EH (cell line): ENCODE data around the gene SNTG2.
"Not testable (repeated sequence)": the region's sequence is repeated elsewhere in the genome, so short reads cannot be mapped to it uniquely, and the experiment has no call there.

Source experiments
- DNase-seq: peaks from one replicate; pipeline ENCODE4 v3.0.0-alpha.2; 2015; ENCODE audit warnings: low read depth

The SNTG2 gene

GRCh38 chr2:1053786-1054185 lies 103.1 kb downstream of the SNTG2 start:
- DNase-seq, result no peak

GRCh38 chr2:1054399-1054798 lies 103.8 kb downstream of the SNTG2 start:
- DNase-seq, result no peak

GRCh38 chr2:1055014-1055595 lies 104.5 kb downstream of the SNTG2 start:
- DNase-seq, result peak; percentile 92

DNA sequence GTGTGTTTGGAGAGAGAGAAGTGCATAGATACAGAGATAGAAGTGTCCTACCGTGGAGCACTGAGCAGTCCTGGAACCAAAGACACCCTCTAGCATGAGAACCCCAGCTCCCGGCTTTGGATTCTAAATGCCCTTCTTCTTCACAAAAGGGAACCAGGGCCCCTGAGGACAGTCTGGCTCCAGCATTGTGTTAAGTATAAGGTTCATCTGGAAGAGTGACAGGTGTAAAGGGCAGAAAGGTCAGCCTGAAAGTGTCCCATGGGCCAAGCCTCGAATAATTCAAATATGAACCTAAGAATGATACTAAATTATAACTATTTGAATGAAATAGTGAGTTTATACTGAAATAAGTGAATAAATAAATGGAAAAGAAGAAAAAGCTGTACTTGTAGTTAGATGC lies 109.7 kb downstream of the SNTG2 start:
- DNase-seq, result no peak

- no peak for DNase-seq
Observed at GRCh38 chr2:1060987-1061386, 110.3 kb downstream of the SNTG2 start.

GRCh38 chr2:1068241-1068640 lies 117.6 kb downstream of the SNTG2 start:
- no peak for DNase-seq

DNA sequence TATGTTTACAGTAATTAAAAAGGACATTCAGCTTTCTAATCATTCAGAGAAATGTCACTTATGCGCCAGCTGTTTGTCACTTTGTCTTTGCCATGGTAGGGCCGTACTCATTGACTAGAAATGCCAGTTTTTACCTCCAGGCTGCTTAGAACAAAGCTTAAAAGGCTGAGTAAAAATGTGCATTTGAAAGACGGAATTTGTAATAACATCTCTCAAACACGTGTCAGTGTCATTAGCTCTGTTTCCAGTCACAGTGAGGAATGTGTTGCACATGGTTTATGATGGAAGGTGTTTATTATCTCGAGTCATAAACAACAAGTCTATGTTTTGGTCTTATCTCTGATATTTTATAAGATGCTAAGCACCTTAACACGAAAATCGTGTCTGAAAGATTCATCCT lies 118.2 kb downstream of the SNTG2 start:
- no peak for DNase-seq

DNA sequence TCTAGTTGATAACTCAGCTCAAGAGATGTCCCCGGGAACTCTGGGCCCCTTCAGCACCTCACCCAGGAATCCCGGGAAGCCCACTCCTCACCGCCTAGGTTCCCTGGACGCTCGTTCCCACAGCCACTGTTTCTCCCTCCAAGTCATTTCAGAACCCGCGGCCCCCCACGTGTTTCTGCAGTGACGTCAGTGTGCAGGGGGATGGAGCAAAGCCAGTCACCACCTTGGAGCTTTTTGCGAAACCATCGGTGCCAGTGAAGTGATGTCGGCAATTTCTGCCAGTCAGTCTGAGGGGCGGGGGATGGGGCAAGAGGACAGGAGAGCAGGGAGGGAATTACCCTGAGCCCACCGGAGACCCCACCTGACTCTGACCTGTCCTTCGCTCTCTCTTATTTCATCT lies 119.2 kb downstream of the SNTG2 start:
- no peak for DNase-seq

- no peak for DNase-seq
Observed at GRCh38 chr2:1070601-1071000, 120.0 kb downstream of the SNTG2 start.

GRCh38 chr2:1071650-1072049 lies 121.0 kb downstream of the SNTG2 start:
- DNase-seq, result no peak

DNA sequence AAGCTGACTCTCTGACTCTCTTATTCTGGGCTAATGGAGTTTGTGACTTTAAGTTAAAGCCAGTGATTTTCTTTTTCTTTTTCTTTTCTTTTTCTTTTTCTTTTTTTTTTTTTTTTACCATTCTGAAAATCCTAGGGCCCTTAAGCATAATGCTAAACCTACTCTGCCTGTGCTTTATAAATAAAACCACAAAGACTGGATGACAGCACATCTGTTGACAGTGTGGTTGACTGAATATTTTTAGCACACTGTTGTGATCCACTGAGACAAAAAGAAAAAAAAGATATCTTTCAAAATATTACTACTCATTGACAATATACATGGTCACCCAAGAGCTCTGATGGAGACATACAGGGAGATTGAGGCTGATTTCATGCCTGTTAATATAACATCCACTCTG lies 121.6 kb downstream of the SNTG2 start:
- no peak for DNase-seq

GRCh38 chr2:1077911-1078310 lies 127.3 kb downstream of the SNTG2 start:
- no peak for DNase-seq

GRCh38 chr2:1078326-1078725 lies 127.7 kb downstream of the SNTG2 start:
- no peak for DNase-seq

DNA sequence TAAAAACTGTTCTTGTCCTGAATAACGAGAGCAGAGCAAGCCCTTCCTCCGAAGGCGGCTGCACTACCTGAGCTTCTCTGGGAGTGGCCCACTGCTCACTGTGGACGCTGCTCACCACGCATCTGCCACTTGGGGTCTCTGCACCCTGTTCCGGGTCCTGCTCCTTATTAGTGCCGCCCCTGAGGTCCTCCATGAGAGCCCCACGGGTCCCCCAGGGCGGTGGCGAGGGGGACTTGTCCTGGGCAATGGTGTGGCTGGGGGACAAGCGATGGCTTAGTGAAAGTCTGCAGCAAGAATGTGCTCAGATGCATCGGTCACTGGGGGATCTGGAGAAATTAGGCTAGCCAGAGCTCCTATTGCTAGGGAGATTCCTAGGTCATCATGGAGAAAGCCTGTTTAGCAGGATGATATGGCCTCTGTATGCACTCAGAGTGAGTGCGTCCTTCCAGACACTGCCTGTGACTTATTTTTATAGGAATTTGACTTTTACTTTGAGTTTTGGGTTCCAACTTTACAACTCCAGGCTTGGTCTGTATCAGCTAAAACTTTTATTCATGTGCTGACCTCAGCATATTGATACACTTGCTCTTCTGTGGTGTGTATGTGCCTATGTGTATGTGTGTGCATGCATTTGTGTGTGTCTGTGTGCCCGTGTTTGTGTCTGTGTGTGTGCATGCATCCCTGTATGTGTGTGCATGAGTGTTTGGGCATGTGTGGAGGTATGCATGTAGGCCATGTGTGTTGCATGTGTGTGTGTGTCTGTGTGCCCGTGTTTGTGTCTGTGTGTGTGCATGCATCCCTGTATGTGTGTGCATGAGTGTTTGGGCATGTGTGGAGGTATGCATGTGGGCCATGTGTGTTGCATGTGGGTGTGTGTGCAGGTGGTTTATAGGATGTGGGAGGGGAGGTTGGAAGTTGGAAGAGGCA lies 129.5 kb downstream of the SNTG2 start:
- DNase-seq, result no peak

DNA sequence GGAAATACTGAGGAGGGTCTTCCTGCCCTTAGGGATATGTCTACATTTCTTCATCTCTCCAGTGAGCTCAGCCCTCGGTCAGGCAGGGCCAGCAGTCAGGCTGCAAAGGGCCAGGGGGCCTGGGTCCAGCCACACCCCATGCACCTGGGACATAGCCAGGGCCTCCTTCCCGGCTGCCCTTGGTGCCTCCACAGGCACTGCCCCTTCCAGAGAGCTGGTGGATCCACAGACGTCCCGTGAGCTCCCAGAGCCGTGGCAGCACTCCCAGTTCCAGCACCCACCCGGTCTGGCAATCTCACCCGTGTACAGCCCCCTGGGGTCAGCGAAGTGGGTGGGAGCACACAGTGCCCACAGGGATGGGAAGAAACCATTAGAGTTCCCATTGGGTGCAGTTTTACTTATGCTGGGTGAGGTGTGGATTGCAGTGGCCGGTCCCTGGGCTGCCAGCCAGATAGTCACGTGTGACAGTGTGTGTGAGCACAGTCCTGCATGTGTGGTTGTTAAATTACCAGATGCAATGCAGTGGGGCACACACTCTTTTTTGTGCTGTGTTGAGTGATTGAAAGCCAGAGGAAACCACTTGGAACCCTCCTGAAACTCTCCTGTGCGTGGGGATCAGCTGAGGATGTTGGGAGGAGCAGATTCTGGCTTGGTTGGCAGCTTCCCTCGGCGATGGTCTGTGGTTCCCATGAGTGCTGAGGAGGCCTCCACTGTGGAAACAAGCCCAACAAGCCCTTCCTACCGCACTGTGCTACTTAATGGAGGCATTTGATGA lies 131.0 kb downstream of the SNTG2 start:
- peak; percentile 59 for DNase-seq

DNA sequence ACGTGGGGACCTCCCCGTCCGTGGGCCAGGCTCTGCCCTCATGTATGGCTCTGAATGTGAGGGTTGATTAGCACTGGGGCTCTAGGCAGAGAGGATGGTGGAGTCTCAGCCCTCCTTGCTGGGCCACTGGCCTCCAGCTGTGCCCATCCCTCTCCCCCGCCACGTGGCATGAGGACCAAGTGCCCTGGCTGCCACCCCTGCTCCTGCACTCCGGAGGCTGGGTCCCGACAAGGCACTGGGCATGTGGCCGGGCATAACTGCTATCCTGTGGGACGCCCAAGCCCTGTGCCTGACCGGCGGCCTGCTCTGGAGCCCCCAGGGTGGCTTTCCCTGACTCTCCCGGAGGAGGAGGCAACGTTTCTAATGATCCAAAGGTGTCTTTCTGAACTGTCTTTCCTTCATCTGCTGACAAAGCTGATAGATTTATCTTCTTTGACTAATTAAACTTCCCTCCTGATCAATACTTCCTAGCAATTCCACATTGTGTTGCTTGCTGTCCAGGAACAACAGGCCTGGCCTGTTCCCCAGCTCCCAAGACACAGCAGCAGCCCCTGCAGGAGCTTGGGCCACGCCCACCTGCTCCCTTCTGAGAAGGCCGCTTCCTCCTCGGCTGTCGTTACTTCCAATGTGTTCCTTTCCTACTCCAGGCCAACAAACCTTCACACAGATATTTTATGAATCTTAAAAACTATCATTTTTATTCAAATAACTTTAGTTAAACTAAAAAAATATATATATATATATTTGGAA lies 132.0 kb downstream of the SNTG2 start:
- no peak for DNase-seq

DNA sequence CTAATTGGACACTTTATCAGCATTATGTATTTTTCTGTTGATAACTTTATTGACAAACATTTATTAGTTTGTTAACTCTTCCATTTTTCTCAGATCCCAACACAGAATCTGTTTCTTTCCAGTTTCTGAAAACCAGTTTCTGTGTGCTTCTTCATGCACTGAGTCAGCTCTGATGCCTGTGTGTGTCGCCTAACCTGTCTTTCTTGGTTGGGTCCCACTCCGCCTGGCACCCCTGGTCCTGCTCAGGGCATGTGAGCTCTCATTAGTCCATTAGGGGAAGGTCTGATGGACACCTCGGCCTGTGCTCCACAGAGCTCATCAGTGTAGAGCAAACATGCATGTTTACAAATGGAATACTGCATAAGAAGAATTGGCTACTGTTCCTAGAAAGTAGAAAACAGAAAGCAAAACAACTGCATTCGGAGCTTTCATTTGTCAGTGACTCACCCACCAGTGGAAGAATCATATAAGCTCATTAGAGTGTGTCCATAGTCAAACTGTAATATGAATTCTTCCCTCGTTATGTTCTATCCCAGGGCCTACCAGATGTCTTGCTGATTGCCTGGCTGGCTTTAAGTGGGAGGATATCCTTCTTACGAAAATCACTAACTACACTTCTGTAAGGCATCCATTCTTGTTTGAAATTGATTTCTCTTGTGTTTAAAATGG lies 137.7 kb downstream of the SNTG2 start:
- DNase-seq, result peak; percentile 35

GRCh38 chr2:1088940-1089339 lies 138.3 kb downstream of the SNTG2 start:
- DNase-seq, result no peak

GRCh38 chr2:1091895-1092585 lies 141.4 kb downstream of the SNTG2 start:
- DNase-seq, result peak; percentile 69

GRCh38 chr2:1093668-1094067 lies 143.0 kb downstream of the SNTG2 start:
- DNase-seq, result not testable (repeated sequence)

DNA sequence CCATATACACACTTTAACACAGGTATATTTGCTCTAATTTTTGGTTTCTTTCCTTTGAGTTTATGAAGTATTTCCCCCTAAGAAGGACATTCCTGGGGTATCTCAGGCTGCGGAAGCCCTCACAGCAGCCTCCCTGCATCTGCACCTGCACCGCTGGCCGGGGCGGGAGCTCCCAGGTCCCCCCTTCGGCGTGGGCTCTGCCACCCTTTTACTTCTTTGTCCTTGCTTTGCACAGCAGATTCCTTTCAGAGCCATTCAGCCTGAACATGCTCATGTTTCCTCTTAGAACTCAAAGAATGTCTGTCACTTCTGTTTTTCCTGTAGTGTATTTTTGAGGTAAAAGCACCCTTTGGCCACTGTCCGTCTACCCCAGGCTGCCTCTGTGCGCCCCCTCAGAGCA lies 146.5 kb downstream of the SNTG2 start:
- DNase-seq, result no peak
